Hepatocyte (in vitro differentiated cells): ENCODE measurements around the gene TAF15. TPM values are rescaled to one million over a fixed set of nuclear protein-coding genes. Genes with fewer than 3 reads are reported as not detected.

Source experiments
- DNase-seq: peaks from one replicate; pipeline ENCODE4 v3.0.0-alpha.2; 2016; ENCODE audit warnings: low spot score
- H2AFZ ChIP-seq: fragments of 200-600 bp; sonication (generic); 2 replicates; pipeline ENCODE4 v1.6.0; 2016; ENCODE audit warnings: antibody characterized with exemption, mild to moderate bottlenecking
- H3K27ac ChIP-seq: fragments of 200-600 bp; sonication (generic); 2 replicates; pipeline ENCODE4 v1.5.1; 2016; ENCODE audit warnings: mild to moderate bottlenecking
- H3K27me3 ChIP-seq: fragments of 200-600 bp; sonication (generic); 2 replicates; pipeline ENCODE4 v1.6.1; 2016
- H3K36me3 ChIP-seq: fragments of 200-600 bp; sonication (generic); replicated peaks from 2 replicates; pipeline ENCODE4 v1.5.1; 2016; ENCODE audit warnings: low read depth; ENCODE audit not compliant: insufficient read depth
- H3K4me1 ChIP-seq: fragments of 200-600 bp; sonication (generic); 2 replicates; pipeline ENCODE4 v1.5.1; 2016; ENCODE audit warnings: mild to moderate bottlenecking, moderate library complexity; ENCODE audit not compliant: insufficient read depth
- H3K4me2 ChIP-seq: fragments of 200-600 bp; sonication (generic); 2 replicates; pipeline ENCODE4 v1.6.0; 2016
- H3K4me3 ChIP-seq: fragments of 200-600 bp; sonication (generic); 2 replicates; pipeline ENCODE4 v1.5.1; 2016; ENCODE audit warnings: mild to moderate bottlenecking
- H3K79me2 ChIP-seq: fragments of 200-600 bp; sonication (generic); 2 replicates; pipeline ENCODE4 v1.6.0; 2017; ENCODE audit warnings: mild to moderate bottlenecking
- H3K9me2 ChIP-seq: fragments of 200-600 bp; sonication (generic); replicated peaks from 2 replicates; pipeline ENCODE4 v1.6.0; 2017; ENCODE audit warnings: mild to moderate bottlenecking; ENCODE audit not compliant: insufficient read depth
- H3K9me3 ChIP-seq: fragments of 200-600 bp; sonication (generic); 2 replicates; pipeline ENCODE4 v1.5.1; 2016; ENCODE audit warnings: low read depth, mild to moderate bottlenecking
- H4K20me1 ChIP-seq: fragments of 200-600 bp; sonication (generic); 2 replicates; pipeline ENCODE4 v1.6.0; 2016; ENCODE audit warnings: mild to moderate bottlenecking; ENCODE audit not compliant: insufficient read depth, poor library complexity, severe bottlenecking
- CTCF ChIP-seq: fragments of 200-600 bp; sonication (generic); IDR thresholded peaks from 2 replicates; pipeline ENCODE4 v1.5.1; 2016; ENCODE audit warnings: antibody characterized with exemption, mild to moderate bottlenecking; ENCODE audit not compliant: poor library complexity
- EZH2 ChIP-seq: fragments of 200-600 bp; sonication (generic); IDR thresholded peaks from 2 replicates; pipeline ENCODE4 v1.6.1; 2016; ENCODE audit warnings: antibody characterized with exemption, mild to moderate bottlenecking, borderline replicate concordance
- EZH2phosphoT487 ChIP-seq: fragments of 200-600 bp; sonication (generic); IDR thresholded peaks from one replicate; pipeline ENCODE4 v1.6.1; 2018; ENCODE audit warnings: antibody characterized with exemption, mild to moderate bottlenecking, low read depth, moderate library complexity; ENCODE audit not compliant: unreplicated experiment, severe bottlenecking
- WGBS: methylation state at CpG from one replicate; pipeline ENCODE4 v1.1.6; 2016; ENCODE audit warnings: low lambda C conversion rate; ENCODE audit errors: missing lambda C conversion rate; 5-methylcytosine and 5-hydroxymethylcytosine counted together
- polyA plus RNA-seq: library from polyadenylated mRNA; unstranded; fragments of >200 nt; fragmentation: Nextera tagmentation; extraction: Ambion mirVana; gene quantifications from 2 replicates; pipeline ENCODE4 v1.2.1, GENCODE V29; 2016
- total RNA-seq: library from RNA; depleted of rRNA; stranded (reverse); fragments of >200 nt; gene quantifications from 2 replicates; pipeline ENCODE4 v1.2.3, GENCODE V29; 2014

TAF15 gene
- total and polyA plus RNA-seq, 2 experiments from 2014 or later = 15.7 to 36.1 TPM

DNA sequence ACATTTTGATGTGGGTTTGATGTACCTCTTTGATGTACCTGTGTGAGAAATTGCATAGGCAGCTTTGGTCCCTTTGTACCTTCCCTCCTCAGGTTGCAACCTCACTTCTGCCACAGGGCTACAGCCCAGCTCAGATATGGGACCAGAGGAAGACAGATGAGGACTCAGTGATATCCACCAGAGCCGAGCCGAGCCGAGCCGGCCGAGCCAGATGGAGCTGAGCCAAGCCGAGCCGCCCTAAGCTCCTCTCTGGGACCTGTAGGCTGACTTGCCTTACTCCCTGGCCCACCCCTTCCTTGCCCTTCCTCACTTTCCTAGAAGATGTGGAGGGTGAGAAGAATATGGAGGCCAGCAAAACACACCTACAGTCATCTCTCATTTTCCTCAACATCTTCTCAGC is 55.6 kb downstream of the TAF15 start:
- WGBS = 89% methylated on average over 5 of the region's 7 CpGs

GRCh38 chr17:35865412-35866340 is 56.4 kb downstream of the TAF15 start:
- no peak overlapping the region for H2AFZ ChIP-seq
- peaks cover 8% of the 10 kb centered on the region for H3K4me1 ChIP-seq
- H3K9me2 ChIP-seq = no peaks in the 10 kb centered on the region
- no peak overlapping the region for H3K4me2 ChIP-seq
- H3K79me2 ChIP-seq = no peaks in the 10 kb centered on the region
- no peaks in the 10 kb centered on the region for H3K36me3 ChIP-seq
- TF ChIP-seq EZH2 (no peak), CTCF (no peak), EZH2phosphoT487 (no peak)
- WGBS = 69% methylated on average over 3 of the region's 3 CpGs
- H3K9me3 ChIP-seq = no peaks in the 10 kb centered on the region
- H4K20me1 ChIP-seq = no peaks in the 10 kb centered on the region
- no peaks in the 10 kb centered on the region for H3K27me3 ChIP-seq
- H3K27ac ChIP-seq = no peak overlapping the region
- DNase-seq = no peak
- no peak overlapping the region for H3K4me3 ChIP-seq

More for the DNA sequence above, 55.6 kb downstream of the TAF15 start:
- H3K27me3 ChIP-seq = no peaks in the 10 kb centered on the region
- no peaks in the 10 kb centered on the region for H4K20me1 ChIP-seq
- H3K4me2 ChIP-seq = no peak overlapping the region
- no peak for TF ChIP-seq EZH2
- TF ChIP-seq EZH2phosphoT487 = no peak
- no peak for TF ChIP-seq CTCF
- no peaks in the 10 kb centered on the region for H3K79me2 ChIP-seq
- H3K4me3 ChIP-seq = no peak overlapping the region
- no peaks in the 10 kb centered on the region for H3K9me2 ChIP-seq
- H3K27ac ChIP-seq = no peak overlapping the region
- H2AFZ ChIP-seq = no peak overlapping the region
- DNase-seq = no peak
- H3K4me1 ChIP-seq = peaks cover 8% of the 10 kb centered on the region
- H3K9me3 ChIP-seq = no peaks in the 10 kb centered on the region
- no peaks in the 10 kb centered on the region for H3K36me3 ChIP-seq

DNA sequence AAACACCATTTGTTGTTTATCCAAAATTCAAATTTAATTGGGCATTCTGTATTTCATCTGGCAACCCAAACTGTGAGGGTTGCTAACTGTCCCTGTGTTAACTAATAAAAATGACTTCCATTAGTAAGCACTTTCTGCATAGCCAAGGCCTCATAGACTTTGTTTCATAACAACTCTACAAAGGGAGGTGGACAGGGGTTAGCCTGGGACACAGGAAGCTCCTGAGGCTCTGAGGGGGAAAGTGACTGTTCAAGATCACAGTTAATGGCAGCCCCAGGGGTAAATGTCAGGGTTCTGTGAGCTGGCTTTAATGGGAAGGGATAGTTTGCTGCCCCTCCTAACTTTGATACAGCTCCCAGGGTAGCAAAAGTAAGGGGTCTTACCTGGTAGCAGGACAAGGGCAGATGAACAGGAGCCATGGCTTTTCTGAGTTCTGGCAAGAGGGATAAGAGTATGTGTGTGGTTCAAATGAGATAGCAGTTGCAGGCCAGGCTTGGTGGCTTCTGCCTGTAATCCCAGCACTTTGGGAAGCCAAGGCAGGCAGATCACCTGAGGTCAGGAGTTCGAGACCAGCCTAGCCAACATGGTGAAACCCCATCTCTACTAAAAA is 57.2 kb downstream of the TAF15 start:
- TF ChIP-seq EZH2 = no peak
- TF ChIP-seq EZH2phosphoT487 = no peak
- peaks cover 8% of the 10 kb centered on the region for H3K4me1 ChIP-seq
- no peaks in the 10 kb centered on the region for H3K9me3 ChIP-seq
- no peaks in the 10 kb centered on the region for H3K9me2 ChIP-seq
- no peak overlapping the region for H3K4me3 ChIP-seq
- DNase-seq = peak; percentile 23
- no peaks in the 10 kb centered on the region for H3K79me2 ChIP-seq
- H2AFZ ChIP-seq = no peak overlapping the region
- WGBS = 100% methylated on average over 1 of the region's 1 CpG
- no peaks in the 10 kb centered on the region for H4K20me1 ChIP-seq
- H3K27ac ChIP-seq = no peak overlapping the region
- no peak overlapping the region for H3K4me2 ChIP-seq
- no peaks in the 10 kb centered on the region for H3K36me3 ChIP-seq
- H3K27me3 ChIP-seq = no peaks in the 10 kb centered on the region

DNA sequence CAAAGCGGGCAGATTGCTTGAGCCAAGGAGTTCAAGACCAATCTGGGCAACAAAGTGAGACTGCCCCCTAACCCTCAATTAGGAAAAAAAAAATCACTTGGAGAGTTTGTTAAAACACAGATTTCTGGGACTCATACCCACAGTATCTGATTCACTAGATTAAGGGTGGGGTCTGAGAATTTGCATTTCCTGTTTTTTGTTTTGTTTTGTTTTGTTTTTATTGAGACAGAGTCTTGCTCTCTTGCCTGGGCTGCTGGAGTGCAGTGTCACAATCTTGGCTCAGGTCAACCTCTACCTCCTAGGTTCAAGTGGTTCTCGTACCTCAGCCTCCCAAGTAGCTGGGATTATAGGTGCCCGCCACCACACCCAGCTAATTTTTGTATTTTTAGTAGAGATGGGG is 58.3 kb downstream of the TAF15 start:
- DNase-seq = no peak
- Histone ChIP-seq H3K4me3 (no peak overlapping the region), H4K20me1 (no peaks in the 10 kb centered on the region), H3K4me2 (no peak overlapping the region), H2AFZ (no peak overlapping the region), H3K36me3 (no peaks in the 10 kb centered on the region), H3K79me2 (no peaks in the 10 kb centered on the region), H3K27ac (no peak overlapping the region), H3K9me2 (no peaks in the 10 kb centered on the region), H3K4me1 (peaks cover 8% of the 10 kb centered on the region), H3K27me3 (no peaks in the 10 kb centered on the region), H3K9me3 (no peaks in the 10 kb centered on the region)
- no peak for TF ChIP-seq CTCF
- no peak for TF ChIP-seq EZH2
- no peak for TF ChIP-seq EZH2phosphoT487
- WGBS = 80% methylated on average over 3 of the region's 3 CpGs
